Measurements from ENCODE around the gene KRT36. TPM values are rescaled to one million over a fixed set of nuclear protein-coding genes. Genes with fewer than 3 reads are reported as not detected.

The KRT36 gene
- total RNA-seq, 4 donors from 2014 or later, result not detected

GRCh38 chr17:41496803-41497484 lies 7.2 kb upstream of the KRT36 start:
- no peaks in the 10 kb centered on the region for H3K9me3 ChIP-seq
- no peak overlapping the region for H3K4me3 ChIP-seq
- no peaks in the 10 kb centered on the region for H3K27me3 ChIP-seq
- peak in 4 of 6 experiments; percentile 46 to 93 (median 89) for TF ChIP-seq CTCF (IDR thresholded peaks at IDR 0.05)
- TF ChIP-seq POLR2A (IDR thresholded peaks at IDR 0.05), result peak; percentile 32 to 59
- H3K36me3 ChIP-seq, result no peaks in the 10 kb centered on the region
- peak in 2 of 3 donors; percentile 80 to 86 for DNase-seq
- peak overlapping the region in 1 of 4 donors; percentile 68 for H3K27ac ChIP-seq
- H3K4me1 ChIP-seq, result peaks cover 0 to 6% (median 0%) of the 10 kb centered on the region in 4 donors

GRCh38 chr17:41494524-41494923 lies 4.8 kb upstream of the KRT36 start:
- Histone ChIP-seq H3K9me3 (no peaks in the 10 kb centered on the region), H3K27ac (no peak overlapping the region), H3K4me3 (no peak overlapping the region), H3K27me3 (no peaks in the 10 kb centered on the region), H3K36me3 (no peaks in the 10 kb centered on the region), H3K4me1 (peaks cover 0 to 6% (median 0%) of the 10 kb centered on the region in 4 donors)
- DNase-seq, result no peak
- TF ChIP-seq CTCF (IDR thresholded peaks at IDR 0.05) (no peak), POLR2A (IDR thresholded peaks at IDR 0.05) (no peak)

GRCh38 chr17:41492771-41493170 lies 3.1 kb upstream of the KRT36 start:
- peak overlapping the region in 1 of 4 donors; percentile 16 for H3K27ac ChIP-seq
- no peaks in the 10 kb centered on the region for H3K27me3 ChIP-seq
- DNase-seq, result peak in 1 of 3 donors; percentile 50
- no peaks in the 10 kb centered on the region for H3K9me3 ChIP-seq
- no peak overlapping the region for H3K4me3 ChIP-seq
- no peak for TF ChIP-seq CTCF (IDR thresholded peaks at IDR 0.05)
- no peak for TF ChIP-seq POLR2A (IDR thresholded peaks at IDR 0.05)
- peaks cover 0 to 6% (median 0%) of the 10 kb centered on the region in 4 donors for H3K4me1 ChIP-seq
- H3K36me3 ChIP-seq, result no peaks in the 10 kb centered on the region

GRCh38 chr17:41492351-41492750 lies 2.6 kb upstream of the KRT36 start:
- Histone ChIP-seq H3K9me3 (no peaks in the 10 kb centered on the region), H3K27me3 (no peaks in the 10 kb centered on the region), H3K4me3 (no peak overlapping the region), H3K36me3 (no peaks in the 10 kb centered on the region), H3K27ac (peak overlapping the region in 1 of 4 donors; percentile 16), H3K4me1 (peaks cover 0 to 6% (median 0%) of the 10 kb centered on the region in 4 donors)
- TF ChIP-seq CTCF (IDR thresholded peaks at IDR 0.05), result no peak
- no peak for TF ChIP-seq POLR2A (IDR thresholded peaks at IDR 0.05)
- no peak for DNase-seq

GRCh38 chr17:41491476-41491875 lies 1.8 kb upstream of the KRT36 start:
- H3K36me3 ChIP-seq, result no peaks in the 10 kb centered on the region
- H3K4me1 ChIP-seq, result peaks cover 0 to 6% (median 0%) of the 10 kb centered on the region in 4 donors
- H3K27me3 ChIP-seq, result no peaks in the 10 kb centered on the region
- no peak overlapping the region for H3K4me3 ChIP-seq
- no peak for TF ChIP-seq CTCF (IDR thresholded peaks at IDR 0.05)
- no peak for TF ChIP-seq POLR2A (IDR thresholded peaks at IDR 0.05)
- DNase-seq, result no peak
- no peak overlapping the region for H3K27ac ChIP-seq
- H3K9me3 ChIP-seq, result no peaks in the 10 kb centered on the region

Data from Peyer's patch (tissue), 4 donors.